ENCODE data around the gene PREP. TPM values are rescaled to one million over a fixed set of nuclear protein-coding genes. Genes with fewer than 3 reads are reported as not detected.

Gene PREP
- total RNA-seq, 1 donor from 2014 or later: 42.9 TPM

DNA sequence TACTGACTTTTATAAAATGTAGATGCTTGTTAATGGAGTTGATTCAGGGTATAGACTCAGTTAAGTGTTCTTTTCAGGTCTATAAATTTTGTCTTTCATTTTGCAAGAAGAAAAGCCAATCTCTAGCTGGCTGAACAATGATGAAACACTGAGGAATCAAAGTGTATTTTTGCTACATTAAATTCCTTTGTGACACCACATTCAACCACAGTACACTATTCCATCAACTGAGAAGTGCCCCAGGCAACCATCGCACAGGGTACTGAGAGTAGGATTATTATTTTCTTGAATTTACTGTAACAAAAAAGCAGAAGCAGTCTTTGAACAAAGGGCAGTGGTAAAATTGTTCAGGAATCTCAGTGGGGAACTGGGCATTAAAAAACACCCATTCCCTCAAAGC is 83.6 kb downstream of the PREP start:
- Mint-ChIP-seq H3K27ac (ENCODE audit: unreplicated experiment) (no peak overlapping the region), H3K36me3 (ENCODE audit: low read depth) (peaks cover 13% of the 10 kb centered on the region), H3K9me3 (no peaks in the 10 kb centered on the region), H3K4me3 (no peak overlapping the region), H3K4me1 (peaks cover 4% of the 10 kb centered on the region), H3K27me3 (ENCODE audit: low read depth) (no peaks in the 10 kb centered on the region)
- DNase-seq (ENCODE audit: low read depth, low spot score): no peak
- TF ChIP-seq, protein P1, sequence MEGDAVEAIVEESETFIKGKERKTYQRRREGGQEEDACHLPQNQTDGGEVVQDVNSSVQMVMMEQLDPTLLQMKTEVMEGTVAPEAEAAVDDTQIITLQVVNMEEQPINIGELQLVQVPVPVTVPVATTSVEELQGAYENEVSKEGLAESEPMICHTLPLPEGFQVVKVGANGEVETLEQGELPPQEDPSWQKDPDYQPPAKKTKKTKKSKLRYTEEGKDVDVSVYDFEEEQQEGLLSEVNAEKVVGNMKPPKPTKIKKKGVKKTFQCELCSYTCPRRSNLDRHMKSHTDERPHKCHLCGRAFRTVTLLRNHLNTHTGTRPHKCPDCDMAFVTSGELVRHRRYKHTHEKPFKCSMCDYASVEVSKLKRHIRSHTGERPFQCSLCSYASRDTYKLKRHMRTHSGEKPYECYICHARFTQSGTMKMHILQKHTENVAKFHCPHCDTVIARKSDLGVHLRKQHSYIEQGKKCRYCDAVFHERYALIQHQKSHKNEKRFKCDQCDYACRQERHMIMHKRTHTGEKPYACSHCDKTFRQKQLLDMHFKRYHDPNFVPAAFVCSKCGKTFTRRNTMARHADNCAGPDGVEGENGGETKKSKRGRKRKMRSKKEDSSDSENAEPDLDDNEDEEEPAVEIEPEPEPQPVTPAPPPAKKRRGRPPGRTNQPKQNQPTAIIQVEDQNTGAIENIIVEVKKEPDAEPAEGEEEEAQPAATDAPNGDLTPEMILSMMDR (conservative IDR thresholded peaks at IDR 0.05): no peak

- peaks cover 4% of the 10 kb centered on the region for H3K4me1 Mint-ChIP-seq
- H3K36me3 Mint-ChIP-seq (ENCODE audit: low read depth): peaks cover 13% of the 10 kb centered on the region
- H3K4me3 Mint-ChIP-seq: no peak overlapping the region
- TF ChIP-seq, protein P1 (conservative IDR thresholded peaks at IDR 0.05): no peak
- no peak for DNase-seq (ENCODE audit: low read depth, low spot score)
- H3K27me3 Mint-ChIP-seq (ENCODE audit: low read depth): no peaks in the 10 kb centered on the region
- no peak overlapping the region for H3K27ac Mint-ChIP-seq (ENCODE audit: unreplicated experiment)
- no peaks in the 10 kb centered on the region for H3K9me3 Mint-ChIP-seq
Observed at GRCh38 chr6:105318660-105319059, 84.2 kb downstream of the PREP start.

GRCh38 chr6:105317607-105318533 is 85.0 kb downstream of the PREP start:
- TF ChIP-seq, protein P1 (conservative IDR thresholded peaks at IDR 0.05): peak; percentile 50

GRCh38 chr6:105313211-105313610 is 89.7 kb downstream of the PREP start:
- Mint-ChIP-seq H3K4me3 (no peak overlapping the region), H3K4me1 (no peaks in the 10 kb centered on the region), H3K27ac (ENCODE audit: unreplicated experiment) (no peak overlapping the region), H3K9me3 (no peaks in the 10 kb centered on the region), H3K36me3 (ENCODE audit: low read depth) (peaks cover 15% of the 10 kb centered on the region), H3K27me3 (ENCODE audit: low read depth) (no peaks in the 10 kb centered on the region)
- TF ChIP-seq, protein P1 (conservative IDR thresholded peaks at IDR 0.05): no peak
- no peak for DNase-seq (ENCODE audit: low read depth, low spot score)

More at GRCh38 chr6:105317607-105318533, 85.0 kb downstream of the PREP start:
- Mint-ChIP-seq H3K4me3 (no peak overlapping the region), H3K9me3 (no peaks in the 10 kb centered on the region), H3K27ac (ENCODE audit: unreplicated experiment) (no peak overlapping the region), H3K27me3 (ENCODE audit: low read depth) (no peaks in the 10 kb centered on the region), H3K36me3 (ENCODE audit: low read depth) (peaks cover 12% of the 10 kb centered on the region), H3K4me1 (peaks cover under 1% of the 10 kb centered on the region)
- DNase-seq (ENCODE audit: low read depth, low spot score): no peak

- Mint-ChIP-seq H3K27me3 (ENCODE audit: low read depth) (no peaks in the 10 kb centered on the region), H3K9me3 (no peaks in the 10 kb centered on the region), H3K27ac (ENCODE audit: unreplicated experiment) (no peak overlapping the region), H3K4me1 (no peaks in the 10 kb centered on the region), H3K4me3 (no peak overlapping the region), H3K36me3 (ENCODE audit: low read depth) (peaks cover 8% of the 10 kb centered on the region)
- no peak for DNase-seq (ENCODE audit: low read depth, low spot score)
- TF ChIP-seq, protein P1 (conservative IDR thresholded peaks at IDR 0.05): no peak
Observed at GRCh38 chr6:105310947-105311346, 91.9 kb downstream of the PREP start.

Measured in neural crest cell (in vitro differentiated cells).